ENCODE data around the gene ADPRHL1.
"Not testable (repeated sequence)": the region's sequence is repeated elsewhere in the genome, so short reads cannot be mapped to it uniquely, and the experiment has no call there.

The ADPRHL1 gene

GRCh38 chr13:113451951-113452421, 1.3 kb downstream of the ADPRHL1 start:
- TF ChIP-seq CTCF (IDR thresholded peaks at IDR 0.05; ENCODE audit: low read depth, low read length): no peak
- peak in 1 of 2 donors; percentile 23 for DNase-seq (ENCODE audit: low read depth in 2 of 2)
- H3K4me3 ChIP-seq (replicated peaks in 1 of 2; ENCODE audit: low read depth in 2 of 2, low read length in 2 of 2): no peak overlapping the region

GRCh38 chr13:113450861-113451620, 2.2 kb downstream of the ADPRHL1 start:
- TF ChIP-seq CTCF (IDR thresholded peaks at IDR 0.05; ENCODE audit: low read depth, low read length): peak; percentile 31
- DNase-seq (ENCODE audit: low read depth in 2 of 2): peak; percentile 13 to 29
- not testable (repeated sequence) for H3K4me3 ChIP-seq (replicated peaks in 1 of 2; ENCODE audit: low read depth in 2 of 2, low read length in 2 of 2)

GRCh38 chr13:113450348-113450744, 2.9 kb downstream of the ADPRHL1 start:
- H3K4me3 ChIP-seq (replicated peaks in 1 of 2; ENCODE audit: low read depth in 2 of 2, low read length in 2 of 2); DNase-seq (ENCODE audit: low read depth in 2 of 2): not testable (repeated sequence)

DNA sequence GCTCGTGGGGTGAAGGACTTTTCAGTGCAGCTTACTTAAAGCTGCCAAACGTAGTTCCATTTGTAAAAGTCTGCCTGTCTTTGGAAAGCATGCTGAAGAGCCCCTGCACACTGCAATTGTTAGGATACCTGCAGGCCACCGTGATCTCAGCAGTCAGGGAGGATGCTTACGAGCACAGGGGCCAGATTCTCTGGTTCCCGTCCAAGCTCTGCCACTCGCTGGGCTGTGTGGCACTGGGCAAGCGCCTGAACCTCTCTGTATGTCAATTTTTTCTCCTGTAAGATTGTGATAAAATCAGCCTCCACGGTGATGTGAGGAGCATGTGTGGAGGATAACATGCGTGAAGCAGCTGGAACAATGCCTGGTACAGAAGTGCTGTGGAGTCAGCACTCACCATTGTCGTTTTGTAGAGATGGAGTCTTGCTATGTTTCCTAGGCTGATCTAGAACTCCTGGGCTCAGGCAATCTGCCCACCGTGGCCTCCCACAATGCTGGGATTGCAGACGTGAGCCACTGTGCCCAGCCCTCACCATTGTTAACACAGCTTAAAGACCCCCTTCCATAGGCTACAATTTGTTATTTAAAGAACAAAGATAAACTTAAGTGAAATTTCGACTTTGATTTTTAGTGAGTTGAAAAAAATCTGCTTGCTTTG, 3.5 kb downstream of the ADPRHL1 start:
- DNase-seq (ENCODE audit: low read depth in 2 of 2): no peak
- H3K4me3 ChIP-seq (replicated peaks in 1 of 2; ENCODE audit: low read depth in 2 of 2, low read length in 2 of 2): peak overlapping the region in 1 of 2 donors; percentile 7
- no peak for TF ChIP-seq CTCF (IDR thresholded peaks at IDR 0.05; ENCODE audit: low read depth, low read length)

- peak; percentile 22 to 36 for DNase-seq (ENCODE audit: low read depth in 2 of 2)
- no peak for TF ChIP-seq CTCF (IDR thresholded peaks at IDR 0.05; ENCODE audit: low read depth, low read length)
- H3K4me3 ChIP-seq (replicated peaks in 1 of 2; ENCODE audit: low read depth in 2 of 2, low read length in 2 of 2): peak overlapping the region; percentile 5 to 7
These were observed 4.2 kb downstream of the ADPRHL1 start for GRCh38 chr13:113448885-113449692.

DNA sequence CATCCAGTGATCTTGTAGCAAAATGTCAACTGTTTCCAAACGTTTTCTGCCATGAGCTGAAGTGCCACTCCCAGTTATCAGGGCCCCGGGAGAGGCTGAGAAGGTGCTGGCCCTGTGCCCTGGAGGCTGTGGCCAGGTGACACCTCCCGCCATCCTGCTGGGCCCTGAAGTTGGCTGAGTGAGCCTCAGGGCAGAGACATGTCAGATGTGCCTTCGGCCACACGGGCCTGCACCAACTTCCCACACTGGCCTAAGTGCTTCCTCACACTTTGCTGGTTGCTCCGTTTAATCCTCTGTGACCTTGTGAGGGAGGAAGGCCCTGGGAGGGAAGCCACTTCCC, 4.8 kb downstream of the ADPRHL1 start:
- no peak for DNase-seq (ENCODE audit: low read depth in 2 of 2)
- H3K4me3 ChIP-seq (replicated peaks in 1 of 2; ENCODE audit: low read depth in 2 of 2, low read length in 2 of 2): no peak overlapping the region
- TF ChIP-seq CTCF (IDR thresholded peaks at IDR 0.05; ENCODE audit: low read depth, low read length): no peak

DNA sequence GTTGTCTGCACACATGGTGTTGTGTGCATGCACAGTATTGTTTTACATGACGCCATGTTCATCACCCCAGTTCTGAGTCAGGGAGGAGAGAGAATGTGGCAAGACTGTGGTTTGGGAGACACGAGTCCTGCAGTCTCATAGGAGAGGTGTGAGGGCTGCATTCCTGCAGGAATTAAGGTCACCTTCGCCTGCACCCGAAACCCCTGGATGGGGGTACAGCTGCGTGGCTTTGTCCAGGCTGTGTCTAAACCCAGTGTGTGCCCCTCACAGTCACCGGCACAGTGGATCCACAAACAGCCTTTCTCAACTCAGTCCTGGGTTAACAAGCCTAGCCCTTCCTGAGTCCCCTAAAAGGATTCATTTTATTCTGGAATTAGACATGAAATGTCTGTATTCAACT, 5.7 kb downstream of the ADPRHL1 start:
- H3K4me3 ChIP-seq (replicated peaks in 1 of 2; ENCODE audit: low read depth in 2 of 2, low read length in 2 of 2): no peak overlapping the region
- no peak for DNase-seq (ENCODE audit: low read depth in 2 of 2)
- TF ChIP-seq CTCF (IDR thresholded peaks at IDR 0.05; ENCODE audit: low read depth, low read length): no peak

All from cardiac fibroblast (primary cell).